Measurements from ENCODE around the gene PTN. TPM values are rescaled to one million over a fixed set of nuclear protein-coding genes. Genes with fewer than 3 reads are reported as not detected.

PTN gene
- total RNA-seq, 1 donor from 2014 or later = 207 TPM

- TF ChIP-seq EZH2 (IDR thresholded peaks at IDR 0.05) (no peak), EZH2phosphoT487 (IDR thresholded peaks at IDR 0.05) (no peak)
- H3F3A ChIP-seq (ENCODE audit: low read depth) = no peaks in the 10 kb centered on the region
- peaks cover 29% of the 10 kb centered on the region for H3K36me3 Mint-ChIP-seq
- H3K27ac ChIP-seq = no peak overlapping the region
- no peak overlapping the region for H3K9ac ChIP-seq
- no peaks in the 10 kb centered on the region for H4K20me1 ChIP-seq (ENCODE audit: low read depth)
- H3K4me3 Mint-ChIP-seq = no peak overlapping the region
- H3K79me2 ChIP-seq (ENCODE audit: low read depth) = no peaks in the 10 kb centered on the region
- H3K4me1 Mint-ChIP-seq = no peaks in the 10 kb centered on the region
- no peak overlapping the region for H2AFZ ChIP-seq (replicated peaks)
- H3K27me3 ChIP-seq = no peaks in the 10 kb centered on the region
- no peaks in the 10 kb centered on the region for H3K27me3 Mint-ChIP-seq (ENCODE audit: insufficient read depth, low read depth)
- no peak overlapping the region for H3K4me3 ChIP-seq
- H3K9me3 Mint-ChIP-seq = peaks cover 24% of the 10 kb centered on the region
- no peaks in the 10 kb centered on the region for H3K9me3 ChIP-seq (ENCODE audit: low read depth)
- no peak overlapping the region for H3K27ac Mint-ChIP-seq
- H3K36me3 ChIP-seq = no peaks in the 10 kb centered on the region
- no peaks in the 10 kb centered on the region for H3K4me1 ChIP-seq
- no peak overlapping the region for H3K4me2 ChIP-seq
- DNase-seq (ENCODE audit: low spot score) = no peak
These were observed 134.2 kb downstream of the PTN start for GRCh38 chr7:137209151-137209817.

- H3F3A ChIP-seq (ENCODE audit: low read depth) = no peaks in the 10 kb centered on the region
- no peak overlapping the region for H3K4me2 ChIP-seq
- peaks cover 20% of the 10 kb centered on the region for H3K36me3 Mint-ChIP-seq
- H3K4me3 Mint-ChIP-seq = no peak overlapping the region
- H4K20me1 ChIP-seq (ENCODE audit: low read depth) = no peaks in the 10 kb centered on the region
- no peak overlapping the region for H3K27ac Mint-ChIP-seq
- H3K9me3 ChIP-seq (ENCODE audit: low read depth) = no peaks in the 10 kb centered on the region
- no peak for TF ChIP-seq CTCF (IDR thresholded peaks at IDR 0.05)
- no peak for TF ChIP-seq EZH2 (IDR thresholded peaks at IDR 0.05)
- TF ChIP-seq EZH2phosphoT487 (IDR thresholded peaks at IDR 0.05) = no peak
- DNase-seq (ENCODE audit: low spot score) = no peak
- no peaks in the 10 kb centered on the region for H3K36me3 ChIP-seq
- H3K4me3 ChIP-seq = no peak overlapping the region
- H3K4me1 Mint-ChIP-seq = no peaks in the 10 kb centered on the region
- no peak overlapping the region for H3K27ac ChIP-seq
- no peaks in the 10 kb centered on the region for H3K79me2 ChIP-seq (ENCODE audit: low read depth)
- H3K27me3 Mint-ChIP-seq (ENCODE audit: insufficient read depth, low read depth) = no peaks in the 10 kb centered on the region
- H3K9me3 Mint-ChIP-seq = peaks cover 22% of the 10 kb centered on the region
- H3K4me1 ChIP-seq = no peaks in the 10 kb centered on the region
- no peak overlapping the region for H2AFZ ChIP-seq (replicated peaks)
- H3K27me3 ChIP-seq = no peaks in the 10 kb centered on the region
- no peak overlapping the region for H3K9ac ChIP-seq
These were observed 136.8 kb downstream of the PTN start for GRCh38 chr7:137206770-137207169.

GRCh38 chr7:137204246-137204645 lies 139.3 kb downstream of the PTN start:
- Mint-ChIP-seq H3K27me3 (ENCODE audit: insufficient read depth, low read depth) (no peaks in the 10 kb centered on the region), H3K27ac (no peak overlapping the region), H3K4me3 (no peak overlapping the region), H3K4me1 (no peaks in the 10 kb centered on the region), H3K9me3 (peaks cover 9% of the 10 kb centered on the region), H3K36me3 (peaks cover 10% of the 10 kb centered on the region)
- no peak overlapping the region for H3K4me3 ChIP-seq
- H3K9me3 ChIP-seq (ENCODE audit: low read depth) = no peaks in the 10 kb centered on the region
- DNase-seq (ENCODE audit: low spot score) = no peak
- no peaks in the 10 kb centered on the region for H3K36me3 ChIP-seq
- no peaks in the 10 kb centered on the region for H3K27me3 ChIP-seq
- no peaks in the 10 kb centered on the region for H3K4me1 ChIP-seq
- no peak overlapping the region for H3K4me2 ChIP-seq
- H3K79me2 ChIP-seq (ENCODE audit: low read depth) = no peaks in the 10 kb centered on the region
- H4K20me1 ChIP-seq (ENCODE audit: low read depth) = no peaks in the 10 kb centered on the region
- no peaks in the 10 kb centered on the region for H3F3A ChIP-seq (ENCODE audit: low read depth)
- no peak overlapping the region for H3K9ac ChIP-seq
- no peak overlapping the region for H2AFZ ChIP-seq (replicated peaks)
- TF ChIP-seq EZH2 (IDR thresholded peaks at IDR 0.05) = no peak
- TF ChIP-seq EZH2phosphoT487 (IDR thresholded peaks at IDR 0.05) = no peak
- TF ChIP-seq CTCF (IDR thresholded peaks at IDR 0.05) = no peak
- no peak overlapping the region for H3K27ac ChIP-seq

GRCh38 chr7:137203351-137203750 lies 140.2 kb downstream of the PTN start:
- Histone ChIP-seq H3K9me3 (ENCODE audit: low read depth) (no peaks in the 10 kb centered on the region), H3K27me3 (no peaks in the 10 kb centered on the region), H3K9ac (no peak overlapping the region), H4K20me1 (ENCODE audit: low read depth) (no peaks in the 10 kb centered on the region), H3K4me3 (no peak overlapping the region), H2AFZ (replicated peaks) (no peak overlapping the region), H3K4me1 (no peaks in the 10 kb centered on the region), H3F3A (ENCODE audit: low read depth) (no peaks in the 10 kb centered on the region), H3K79me2 (ENCODE audit: low read depth) (no peaks in the 10 kb centered on the region), H3K36me3 (no peaks in the 10 kb centered on the region), H3K4me2 (no peak overlapping the region), H3K27ac (no peak overlapping the region)
- H3K27ac Mint-ChIP-seq = no peak overlapping the region
- TF ChIP-seq CTCF (IDR thresholded peaks at IDR 0.05) (no peak), EZH2 (IDR thresholded peaks at IDR 0.05) (no peak), EZH2phosphoT487 (IDR thresholded peaks at IDR 0.05) (no peak)
- peaks cover 7% of the 10 kb centered on the region for H3K9me3 Mint-ChIP-seq
- DNase-seq (ENCODE audit: low spot score) = no peak
- H3K4me3 Mint-ChIP-seq = no peak overlapping the region
- H3K27me3 Mint-ChIP-seq (ENCODE audit: insufficient read depth, low read depth) = peaks cover 2% of the 10 kb centered on the region
- H3K36me3 Mint-ChIP-seq = peaks cover 10% of the 10 kb centered on the region
- H3K4me1 Mint-ChIP-seq = no peaks in the 10 kb centered on the region
